H1 (cell line): Measurements from ENCODE around the gene ECE2. TPM values are rescaled to one million over a fixed set of nuclear protein-coding genes. Genes with fewer than 3 reads are reported as not detected.

ENCODE experiments used
- CTBP2 ChIP-seq: IDR thresholded peaks from 2 replicates; pipeline ENCODE4 v1.7.0; 2011; ENCODE audit warnings: borderline replicate concordance, mild to moderate bottlenecking, moderate library complexity, mixed read lengths, low read length; ENCODE audit not compliant: insufficient read depth, insufficient read length
- EGR1 ChIP-seq: IDR thresholded peaks from 2 replicates; pipeline ENCODE4 v1.6.1; 2011; ENCODE audit warnings: low read depth, low read length, borderline replicate concordance
- GABPA ChIP-seq: IDR thresholded peaks from 2 replicates; pipeline ENCODE4 v1.6.1; 2011; ENCODE audit warnings: mild to moderate bottlenecking, low read length, moderate library complexity, borderline replicate concordance; ENCODE audit not compliant: insufficient read depth
- JUN ChIP-seq: IDR thresholded peaks from 2 replicates; pipeline ENCODE4 v1.6.1; 2011; ENCODE audit warnings: low read depth, mild to moderate bottlenecking, improper control_type of control experiment, low read length
- RBBP5 ChIP-seq: IDR thresholded peaks from 2 replicates; pipeline ENCODE4 v1.7.1; 2012; ENCODE audit warnings: low read depth, mild to moderate bottlenecking, inconsistent platforms, low read length, moderate library complexity, borderline replicate concordance
- RFX5 ChIP-seq: IDR thresholded peaks from 2 replicates; pipeline ENCODE4 v1.6.1; 2011; ENCODE audit warnings: low read depth, low read length, improper control_type of control experiment, borderline replicate concordance
- ZNF274 ChIP-seq: IDR thresholded peaks from 2 replicates; pipeline ENCODE4 v1.7.0; 2012; ENCODE audit warnings: low read length, borderline replicate concordance; ENCODE audit errors: extremely low read depth
- polyA plus RNA-seq, 7 experiments: library from polyadenylated mRNA; depleted of rRNA in 3 of 7; stranded (reverse) in 5 of 7; unstranded in 2 of 7; fragments of >200 nt in 5 of 7; fragments of 200-250 nt in 2 of 7; gene quantifications; 1 replicate in 5 of 7; 2 replicates in 1 of 7; 4 replicates in 1 of 7; pipeline versions ENCODE4 v1.2.1 to v1.2.3, GENCODE V29; 2011 to 2013; ENCODE audit warnings: missing spikeins in 2 of 7, mixed read lengths in 2 of 7
- total RNA-seq: library from RNA; stranded (reverse); fragmentation: NEBNext Ultra II Directional; extraction: Animal tissue kit (Norgen Biotek cat#: 25700); gene quantifications from 2 replicates; pipeline ENCODE4 v1.2.1, GENCODE V29; 2021
- TF ChIP-seq, protein P1 (sequence below): IDR thresholded peaks from 2 replicates; pipeline ENCODE4 v1.6.1; 2012; ENCODE audit warnings: inconsistent platforms

ECE2 gene
- total and polyA plus RNA-seq, 2 of the 8 experiments (the other 6 are each of a cell fraction or from before 2014, with no cell fraction given), result 0.44 to 0.86 TPM

DNA sequence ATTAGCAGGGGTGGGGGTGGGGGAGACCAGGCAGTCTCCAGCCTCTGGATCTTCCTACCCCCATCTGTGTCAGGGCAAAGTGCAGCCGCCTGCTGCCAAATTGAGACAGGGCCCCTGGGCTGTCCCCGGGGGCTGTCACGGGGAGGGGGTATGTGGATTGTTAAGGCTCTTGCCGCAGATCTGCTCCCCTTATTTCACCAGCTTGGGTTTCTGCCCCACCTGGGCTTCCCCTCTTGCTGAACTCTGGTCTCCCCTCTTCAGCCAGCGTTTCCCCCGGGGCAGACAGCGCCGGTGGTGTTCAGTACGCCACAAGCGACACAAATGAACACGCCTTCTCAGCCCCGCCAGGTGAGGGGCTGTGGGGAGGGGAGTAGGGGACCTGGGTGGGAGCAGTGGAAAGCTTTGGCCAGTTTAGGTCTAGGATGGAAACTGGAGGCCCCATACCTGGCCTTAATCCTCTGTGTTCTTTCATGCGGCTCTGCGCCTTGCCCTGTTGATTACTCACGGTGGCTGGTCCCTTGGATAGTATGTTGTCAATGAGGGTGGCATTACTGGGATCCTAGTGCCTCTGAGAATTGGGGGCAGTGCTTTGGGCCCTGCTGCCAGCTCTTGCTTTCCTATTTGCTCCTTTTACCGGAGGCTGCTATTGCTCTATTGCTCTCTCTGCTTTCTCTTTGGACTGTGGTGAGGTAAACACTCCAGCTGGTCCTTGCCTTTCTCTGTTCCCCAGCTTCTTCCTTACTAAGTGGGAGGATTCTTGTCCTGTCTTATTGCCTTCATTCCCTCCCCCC is 40.2 kb downstream of the ECE2 start (continued):
- TF ChIP-seq GABPA (no peak), ZNF274 (no peak), RBBP5 (no peak), JUN (no peak), CTBP2 (no peak), EGR1 (no peak), RFX5 (no peak)
- TF ChIP-seq, protein P1, sequence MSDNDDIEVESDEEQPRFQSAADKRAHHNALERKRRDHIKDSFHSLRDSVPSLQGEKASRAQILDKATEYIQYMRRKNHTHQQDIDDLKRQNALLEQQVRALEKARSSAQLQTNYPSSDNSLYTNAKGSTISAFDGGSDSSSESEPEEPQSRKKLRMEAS, result no peak
